ENCODE data around the gene ZNF398.

GRCh38 chr7:149104749-149105148 is 42.5 kb upstream of the ZNF398 start:
- TF ChIP-seq POLR2A (IDR thresholded peaks at IDR 0.05), result no peak
- TF ChIP-seq CTCF (IDR thresholded peaks at IDR 0.05 in 8 of 11, conservative IDR thresholded peaks at IDR 0.05 in 3 of 11), result no peak
